Gastrocnemius medialis (tissue), 4 donors: ENCODE data around the gene SIGLEC11.

Source experiments
- POLR2A ChIP-seq, 2 donors: fragments of 450-650 bp; IDR thresholded peaks; one replicate each; pipeline ENCODE4 v1.6.1; 2017; ENCODE audit warnings: antibody characterized with exemption in 2 of 2, mild to moderate bottlenecking in 2 of 2, moderate library complexity in 2 of 2
- TF ChIP-seq, protein P1 (sequence below), 5 experiments: fragments of 450-650 bp in 3 of 5; fragments of 200-600 bp in 2 of 5; sonication (generic) in 2 of 5; IDR thresholded peaks in 4 of 5; conservative IDR thresholded peaks in 1 of 5; 1 replicate in 4 of 5; 2 replicates in 1 of 5; pipeline ENCODE4 v1.5.1; 2016 to 2019; ENCODE audit warnings: antibody characterized with exemption in 5 of 5, mild to moderate bottlenecking in 3 of 5, moderate library complexity in 3 of 5

DNA sequence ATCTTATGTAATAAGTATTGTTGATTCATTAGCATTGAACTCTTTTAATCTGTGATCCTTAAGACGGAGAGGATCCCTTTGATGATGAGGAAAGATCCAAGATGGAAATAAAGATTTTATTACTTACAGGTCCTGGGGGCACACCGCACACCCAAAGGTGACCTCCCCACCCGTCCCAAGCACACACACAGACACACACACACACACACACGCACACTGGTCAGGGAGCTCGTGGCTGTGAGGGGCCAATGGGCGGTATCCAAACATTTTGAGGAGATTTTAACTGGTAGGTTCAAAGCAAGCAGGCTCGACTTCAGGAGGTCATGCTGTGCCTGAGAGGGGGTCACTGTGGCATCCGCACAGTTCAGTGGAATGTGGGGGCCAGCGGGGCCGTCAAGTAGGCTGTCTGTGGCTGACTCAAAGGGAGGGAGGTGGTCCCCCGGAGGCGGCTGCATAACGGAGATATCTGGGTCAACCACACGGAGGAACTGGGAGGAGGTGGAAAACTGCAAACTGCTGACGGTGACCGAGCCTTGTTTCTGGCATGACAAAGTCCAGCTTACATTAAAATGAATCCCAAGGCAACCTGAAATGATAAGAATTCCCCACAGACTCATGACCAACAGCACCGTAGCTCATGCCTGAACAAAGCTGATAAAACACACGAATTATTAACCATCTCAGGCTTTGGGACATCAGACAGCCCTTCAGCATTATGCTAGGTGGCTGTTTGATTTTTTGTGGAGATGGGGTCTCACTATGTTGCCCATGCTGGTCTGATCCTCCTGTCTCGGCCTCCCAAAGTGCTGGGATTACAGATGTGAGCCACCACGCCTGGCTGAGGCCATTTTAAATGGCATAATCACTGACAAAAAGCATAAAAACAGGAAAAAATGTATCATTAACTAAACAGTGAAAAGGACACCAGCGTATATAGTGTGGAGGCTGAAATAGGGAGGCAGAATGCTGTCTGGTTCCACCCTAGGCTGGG lies 20.9 kb upstream of the SIGLEC11 start:
- TF ChIP-seq, protein P1, sequence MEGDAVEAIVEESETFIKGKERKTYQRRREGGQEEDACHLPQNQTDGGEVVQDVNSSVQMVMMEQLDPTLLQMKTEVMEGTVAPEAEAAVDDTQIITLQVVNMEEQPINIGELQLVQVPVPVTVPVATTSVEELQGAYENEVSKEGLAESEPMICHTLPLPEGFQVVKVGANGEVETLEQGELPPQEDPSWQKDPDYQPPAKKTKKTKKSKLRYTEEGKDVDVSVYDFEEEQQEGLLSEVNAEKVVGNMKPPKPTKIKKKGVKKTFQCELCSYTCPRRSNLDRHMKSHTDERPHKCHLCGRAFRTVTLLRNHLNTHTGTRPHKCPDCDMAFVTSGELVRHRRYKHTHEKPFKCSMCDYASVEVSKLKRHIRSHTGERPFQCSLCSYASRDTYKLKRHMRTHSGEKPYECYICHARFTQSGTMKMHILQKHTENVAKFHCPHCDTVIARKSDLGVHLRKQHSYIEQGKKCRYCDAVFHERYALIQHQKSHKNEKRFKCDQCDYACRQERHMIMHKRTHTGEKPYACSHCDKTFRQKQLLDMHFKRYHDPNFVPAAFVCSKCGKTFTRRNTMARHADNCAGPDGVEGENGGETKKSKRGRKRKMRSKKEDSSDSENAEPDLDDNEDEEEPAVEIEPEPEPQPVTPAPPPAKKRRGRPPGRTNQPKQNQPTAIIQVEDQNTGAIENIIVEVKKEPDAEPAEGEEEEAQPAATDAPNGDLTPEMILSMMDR (IDR thresholded peaks at IDR 0.05 in 4 of 5, conservative IDR thresholded peaks at IDR 0.05 in 1 of 5), result no peak
- TF ChIP-seq POLR2A (IDR thresholded peaks at IDR 0.05), result no peak
